ENCODE results near the gene DET1.

The DET1 gene

GRCh38 chr15:88546248-88547129 is at the start of gene DET1:
DET1 (minus strand) TSS chr15:88546681; CDS start chr15:88531705, 14,976 bp downstream.
- H3K36me3 ChIP-seq, result no peaks in the 10 kb centered on the region
- H3K27ac ChIP-seq, result peak within 1 kb of the TSS; percentile 79 to 80
- H3K4me1 ChIP-seq, result peaks cover 0 to 13% (median 4%) of the 10 kb centered on the region in 4 donors
- H3K9me3 ChIP-seq, result no peaks in the 10 kb centered on the region
- no peaks in the 10 kb centered on the region for H3K27me3 ChIP-seq
- TF ChIP-seq, protein P1, sequence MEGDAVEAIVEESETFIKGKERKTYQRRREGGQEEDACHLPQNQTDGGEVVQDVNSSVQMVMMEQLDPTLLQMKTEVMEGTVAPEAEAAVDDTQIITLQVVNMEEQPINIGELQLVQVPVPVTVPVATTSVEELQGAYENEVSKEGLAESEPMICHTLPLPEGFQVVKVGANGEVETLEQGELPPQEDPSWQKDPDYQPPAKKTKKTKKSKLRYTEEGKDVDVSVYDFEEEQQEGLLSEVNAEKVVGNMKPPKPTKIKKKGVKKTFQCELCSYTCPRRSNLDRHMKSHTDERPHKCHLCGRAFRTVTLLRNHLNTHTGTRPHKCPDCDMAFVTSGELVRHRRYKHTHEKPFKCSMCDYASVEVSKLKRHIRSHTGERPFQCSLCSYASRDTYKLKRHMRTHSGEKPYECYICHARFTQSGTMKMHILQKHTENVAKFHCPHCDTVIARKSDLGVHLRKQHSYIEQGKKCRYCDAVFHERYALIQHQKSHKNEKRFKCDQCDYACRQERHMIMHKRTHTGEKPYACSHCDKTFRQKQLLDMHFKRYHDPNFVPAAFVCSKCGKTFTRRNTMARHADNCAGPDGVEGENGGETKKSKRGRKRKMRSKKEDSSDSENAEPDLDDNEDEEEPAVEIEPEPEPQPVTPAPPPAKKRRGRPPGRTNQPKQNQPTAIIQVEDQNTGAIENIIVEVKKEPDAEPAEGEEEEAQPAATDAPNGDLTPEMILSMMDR (IDR thresholded peaks at IDR 0.05), result peak; percentile 51 to 75
- H3K4me3 ChIP-seq, result peak within 1 kb of the TSS; percentile 74 to 83
- intact Hi-C loops (cut with DNase I; ENCODE audit: low total_unique reads), result no loop called here
- DNase-seq, result peak; percentile 97

DNA sequence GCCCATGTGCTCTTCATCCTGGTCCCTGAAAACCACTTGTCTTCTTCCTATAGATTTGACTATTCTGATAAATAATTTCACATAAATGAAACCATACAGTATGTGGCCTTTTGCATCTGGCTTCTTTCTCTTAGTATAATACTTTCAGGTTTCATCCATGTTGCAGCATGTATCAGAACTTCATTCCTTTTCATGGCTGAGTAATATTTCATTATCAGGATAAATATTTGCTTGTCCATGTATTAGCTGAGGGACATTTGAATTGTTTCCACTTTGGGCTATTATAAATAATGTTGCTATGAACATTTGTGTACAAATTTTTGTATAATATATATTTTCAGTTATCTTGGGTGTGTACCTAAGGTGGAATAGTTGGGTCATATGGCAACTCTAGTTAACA is 44.9 kb upstream of the DET1 start:
- Histone ChIP-seq H3K9me3 (no peaks in the 10 kb centered on the region), H3K4me3 (no peak overlapping the region), H3K36me3 (no peaks in the 10 kb centered on the region), H3K4me1 (no peaks in the 10 kb centered on the region), H3K27ac (no peak overlapping the region), H3K27me3 (no peaks in the 10 kb centered on the region)
- no peak for DNase-seq
- TF ChIP-seq, protein P1 (IDR thresholded peaks at IDR 0.05), result no peak
- intact Hi-C loops (cut with DNase I; ENCODE audit: low total_unique reads), result no loop called here

DNA sequence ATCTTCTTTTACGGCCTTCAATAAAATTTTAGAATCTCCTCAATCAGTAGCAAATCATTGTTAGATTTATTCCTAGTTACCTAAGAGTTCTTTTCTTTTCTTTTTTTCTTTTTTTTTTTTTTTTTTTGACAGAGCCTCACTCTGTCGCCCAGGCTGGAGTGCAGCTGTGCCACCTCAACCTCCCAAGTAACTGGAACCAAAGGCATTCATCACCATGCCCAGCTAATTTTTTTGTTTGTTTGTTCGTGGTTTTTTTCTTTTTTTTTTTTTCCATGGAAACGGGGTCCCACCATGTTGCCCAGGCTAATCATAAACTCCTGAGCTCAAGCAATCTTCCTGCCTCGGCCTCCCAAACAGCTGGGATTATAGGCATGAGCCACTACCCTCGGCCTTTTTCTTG is 44.3 kb upstream of the DET1 start:
- no peak for DNase-seq
- intact Hi-C loops (cut with DNase I; ENCODE audit: low total_unique reads), result no loop called here
- Histone ChIP-seq H3K9me3 (no peaks in the 10 kb centered on the region), H3K36me3 (no peaks in the 10 kb centered on the region), H3K27me3 (no peaks in the 10 kb centered on the region), H3K4me1 (no peaks in the 10 kb centered on the region), H3K27ac (no peak overlapping the region), H3K4me3 (no peak overlapping the region)
- TF ChIP-seq, protein P1 (IDR thresholded peaks at IDR 0.05), result no peak

GRCh38 chr15:88586401-88587162 is 40.1 kb upstream of the DET1 start:
- Histone ChIP-seq H3K27ac (no peak overlapping the region), H3K27me3 (no peaks in the 10 kb centered on the region), H3K4me3 (no peak overlapping the region), H3K9me3 (peaks cover 0 to 10% (median 6%) of the 10 kb centered on the region in 3 donors), H3K4me1 (no peaks in the 10 kb centered on the region), H3K36me3 (no peaks in the 10 kb centered on the region)
- no peak for DNase-seq
- TF ChIP-seq, protein P1 (IDR thresholded peaks at IDR 0.05), result no peak
- intact Hi-C loops (cut with DNase I; ENCODE audit: low total_unique reads), result no loop called here

GRCh38 chr15:88580532-88580931 is 34.1 kb upstream of the DET1 start:
- Histone ChIP-seq H3K27me3 (no peaks in the 10 kb centered on the region), H3K4me1 (no peaks in the 10 kb centered on the region), H3K36me3 (no peaks in the 10 kb centered on the region), H3K4me3 (no peak overlapping the region), H3K27ac (no peak overlapping the region), H3K9me3 (peaks cover 0 to 10% (median 6%) of the 10 kb centered on the region in 3 donors)
- intact Hi-C loops (cut with DNase I; ENCODE audit: low total_unique reads), result no loop called here
- DNase-seq, result no peak
- TF ChIP-seq, protein P1 (IDR thresholded peaks at IDR 0.05), result no peak
